Measurements from ENCODE around the gene PAXIP1.
A peak's percentile ranks its signal among the peaks of the same experiment; 100 is the strongest.
"Not testable (repeated sequence)": the region's sequence is repeated elsewhere in the genome, so short reads cannot be mapped to it uniquely, and the experiment has no call there.

The PAXIP1 gene, protein sequence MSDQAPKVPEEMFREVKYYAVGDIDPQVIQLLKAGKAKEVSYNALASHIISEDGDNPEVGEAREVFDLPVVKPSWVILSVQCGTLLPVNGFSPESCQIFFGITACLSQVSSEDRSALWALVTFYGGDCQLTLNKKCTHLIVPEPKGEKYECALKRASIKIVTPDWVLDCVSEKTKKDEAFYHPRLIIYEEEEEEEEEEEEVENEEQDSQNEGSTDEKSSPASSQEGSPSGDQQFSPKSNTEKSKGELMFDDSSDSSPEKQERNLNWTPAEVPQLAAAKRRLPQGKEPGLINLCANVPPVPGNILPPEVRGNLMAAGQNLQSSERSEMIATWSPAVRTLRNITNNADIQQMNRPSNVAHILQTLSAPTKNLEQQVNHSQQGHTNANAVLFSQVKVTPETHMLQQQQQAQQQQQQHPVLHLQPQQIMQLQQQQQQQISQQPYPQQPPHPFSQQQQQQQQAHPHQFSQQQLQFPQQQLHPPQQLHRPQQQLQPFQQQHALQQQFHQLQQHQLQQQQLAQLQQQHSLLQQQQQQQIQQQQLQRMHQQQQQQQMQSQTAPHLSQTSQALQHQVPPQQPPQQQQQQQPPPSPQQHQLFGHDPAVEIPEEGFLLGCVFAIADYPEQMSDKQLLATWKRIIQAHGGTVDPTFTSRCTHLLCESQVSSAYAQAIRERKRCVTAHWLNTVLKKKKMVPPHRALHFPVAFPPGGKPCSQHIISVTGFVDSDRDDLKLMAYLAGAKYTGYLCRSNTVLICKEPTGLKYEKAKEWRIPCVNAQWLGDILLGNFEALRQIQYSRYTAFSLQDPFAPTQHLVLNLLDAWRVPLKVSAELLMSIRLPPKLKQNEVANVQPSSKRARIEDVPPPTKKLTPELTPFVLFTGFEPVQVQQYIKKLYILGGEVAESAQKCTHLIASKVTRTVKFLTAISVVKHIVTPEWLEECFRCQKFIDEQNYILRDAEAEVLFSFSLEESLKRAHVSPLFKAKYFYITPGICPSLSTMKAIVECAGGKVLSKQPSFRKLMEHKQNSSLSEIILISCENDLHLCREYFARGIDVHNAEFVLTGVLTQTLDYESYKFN

DNA sequence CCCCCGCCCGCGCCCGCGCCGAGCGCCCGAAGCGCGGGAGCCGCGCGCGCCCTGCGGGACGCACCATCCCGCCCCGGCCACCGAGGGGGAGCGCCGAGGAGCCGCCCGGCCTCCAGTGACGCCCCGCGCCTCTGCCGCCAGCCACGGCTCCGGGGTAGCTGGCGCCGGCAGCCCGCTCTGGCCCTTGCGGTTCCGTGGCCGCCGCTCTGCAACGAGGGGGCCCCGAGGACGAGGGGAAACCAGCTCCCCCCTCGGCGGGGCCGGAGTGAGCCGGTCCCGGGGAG, at the start of gene PAXIP1:
TSS of gene PAXIP1 (minus strand) at position 33 of the 284 bp plus-strand sequence. CDS start 195 bp downstream, outside the sequence.
- DNase-seq = peak; percentile 67

DNA sequence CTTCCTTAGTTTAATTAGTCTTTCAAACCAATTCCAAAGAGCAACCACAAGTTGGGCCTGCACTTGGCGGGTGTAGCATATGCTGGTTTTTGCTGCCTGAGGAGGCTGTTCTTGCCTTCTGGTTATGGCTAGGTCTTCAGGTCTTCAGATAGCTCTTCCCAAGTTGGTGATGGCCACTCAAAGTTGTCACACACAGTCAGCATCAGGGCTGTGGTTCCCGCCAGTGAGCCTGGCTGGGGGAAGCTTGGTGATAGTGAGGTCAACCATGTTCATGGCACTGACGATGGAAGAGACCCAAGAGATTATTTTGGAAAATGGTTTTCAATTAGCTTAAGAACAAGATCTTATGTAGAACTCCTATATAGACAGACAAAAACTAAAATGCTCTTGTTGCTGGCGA, 48.4 kb upstream of the PAXIP1 start:
- DNase-seq = no peak

DNA sequence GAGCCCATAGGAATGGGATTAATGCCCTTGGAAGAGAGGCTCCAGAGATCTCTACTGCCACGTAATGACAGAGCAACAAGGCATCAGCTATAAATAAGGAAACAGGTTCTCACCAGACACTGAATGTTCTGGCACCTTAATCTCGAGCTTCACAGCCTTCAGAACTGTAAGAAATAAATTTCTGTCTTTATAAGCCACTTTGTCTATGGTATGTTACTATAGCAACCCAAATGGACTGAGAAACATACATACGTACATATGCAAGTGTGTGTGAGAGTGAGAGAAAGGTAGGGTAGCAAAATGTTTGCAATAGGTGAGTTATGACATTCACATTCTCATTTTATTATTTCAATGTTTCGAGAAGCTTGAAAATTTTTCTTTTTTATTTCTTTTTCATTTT, 45.1 kb upstream of the PAXIP1 start:
- DNase-seq = no peak

DNA sequence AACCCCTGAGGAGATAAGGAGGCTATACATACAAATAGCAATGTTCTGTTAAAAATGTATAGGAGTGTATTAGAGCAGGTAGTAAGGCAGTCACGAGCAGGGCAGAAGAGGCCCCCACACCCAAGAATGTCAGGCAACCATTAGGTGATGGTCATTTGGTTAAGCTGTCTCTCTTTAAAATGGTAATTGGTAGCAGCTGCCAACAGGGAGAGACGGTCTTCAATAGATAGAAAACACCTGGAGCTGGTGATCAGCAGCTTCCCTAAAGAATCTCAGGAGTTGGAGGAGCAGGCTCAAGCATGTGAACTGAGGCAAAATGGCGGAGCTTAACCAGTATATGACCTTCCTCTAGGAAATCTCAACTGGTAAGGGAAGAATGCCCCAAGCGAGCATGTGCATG, 40.8 kb upstream of the PAXIP1 start:
- no peak for DNase-seq

DNA sequence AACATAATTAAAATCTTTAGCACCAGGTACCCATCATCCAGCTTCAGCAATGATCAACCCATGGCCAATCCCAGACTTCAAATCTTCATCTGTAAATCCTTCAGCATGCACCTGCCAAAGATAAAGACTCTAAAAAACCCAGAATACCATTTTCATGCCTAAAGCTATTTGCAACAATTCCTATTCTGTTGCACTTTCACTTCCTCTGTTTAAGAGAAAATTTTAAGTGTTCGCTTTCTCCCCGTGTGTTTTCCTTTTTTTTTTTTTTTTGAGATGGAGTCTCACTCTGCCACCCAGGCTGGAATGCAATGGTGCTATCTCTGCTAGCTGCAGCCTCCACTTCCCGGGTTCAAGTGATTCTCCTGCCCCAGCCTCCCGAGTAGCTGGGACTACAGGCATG, 35.4 kb upstream of the PAXIP1 start:
- no peak for DNase-seq

DNA sequence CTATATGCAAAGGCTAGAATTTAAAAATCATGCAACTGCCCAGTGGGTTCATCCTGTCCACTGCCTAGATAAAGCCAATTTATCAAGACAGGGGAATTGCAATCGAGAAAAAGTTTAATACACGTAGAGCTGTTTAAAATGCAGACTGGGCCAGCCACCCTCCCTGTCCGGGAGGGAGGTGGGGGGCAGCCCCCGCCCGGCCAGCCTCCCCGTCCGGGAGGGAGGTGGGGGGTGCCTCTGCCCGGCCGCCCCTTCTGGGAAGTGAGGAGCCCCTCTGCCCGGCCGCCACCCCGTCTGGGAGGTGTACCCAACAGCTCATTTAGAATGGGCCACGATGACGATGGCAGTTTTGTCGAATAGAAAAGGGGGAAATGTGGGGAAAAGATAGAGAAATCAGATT, 31.6 kb upstream of the PAXIP1 start:
- DNase-seq = not testable (repeated sequence)

DNA sequence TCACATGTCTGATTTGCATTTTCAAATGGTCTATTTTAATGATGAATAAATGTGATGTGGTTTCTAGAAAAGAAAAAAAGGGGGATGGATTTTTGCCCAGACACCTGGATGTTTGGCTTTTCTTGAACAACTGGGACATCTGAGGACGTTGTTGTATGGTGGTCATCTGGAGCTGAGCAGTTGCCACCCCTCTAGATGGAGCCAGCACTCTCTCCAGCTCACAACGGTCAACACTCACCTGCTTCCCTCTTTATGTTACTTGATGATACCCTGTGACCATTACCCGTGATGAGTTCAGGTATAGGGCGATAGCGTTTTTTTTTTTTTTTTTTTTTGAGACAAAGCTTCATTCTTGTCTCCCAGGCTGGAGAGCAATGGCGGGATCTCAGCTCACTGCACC, 30.1 kb upstream of the PAXIP1 start:
- DNase-seq = no peak

DNA sequence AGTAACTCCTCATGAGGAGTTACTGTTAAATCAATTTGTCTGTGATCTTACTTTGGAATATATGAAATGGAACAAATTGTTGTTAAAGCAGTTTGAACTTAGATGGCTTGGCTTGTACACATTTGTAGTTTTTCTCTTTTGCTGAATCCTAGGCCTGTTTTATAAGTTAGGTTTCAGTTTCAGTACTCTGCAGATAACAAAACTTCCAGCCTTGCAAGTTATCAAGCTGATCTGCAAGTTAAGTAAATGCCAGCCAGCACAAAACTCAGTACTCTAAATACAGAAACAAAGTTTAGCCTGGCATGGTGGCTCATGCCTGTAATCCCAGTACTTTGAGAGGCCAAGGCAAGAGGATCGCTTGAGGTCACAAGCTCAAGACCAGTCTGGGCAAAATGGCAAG, 25.0 kb upstream of the PAXIP1 start:
- no peak for DNase-seq

DNA sequence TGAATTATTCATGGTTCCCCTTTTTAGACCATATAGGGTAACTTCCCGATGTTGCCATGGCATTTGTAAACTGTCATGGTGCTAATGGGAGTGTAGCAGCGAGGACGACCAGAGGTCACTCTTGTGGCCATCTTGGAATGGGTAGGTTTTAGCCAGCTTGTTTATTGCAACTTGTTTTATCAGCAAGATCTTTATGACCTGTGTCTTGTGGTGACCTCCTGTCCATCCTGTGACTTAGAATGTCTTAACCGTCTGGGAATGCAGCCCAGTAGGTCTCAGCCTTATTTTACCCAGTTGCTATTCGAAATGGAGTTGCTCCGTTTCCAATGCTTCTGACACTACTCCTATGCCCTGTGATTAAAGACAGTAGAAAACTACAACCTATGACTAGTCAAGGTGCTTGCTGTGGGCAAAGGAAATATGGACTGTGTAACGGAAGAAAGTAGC, 18.8 kb upstream of the PAXIP1 start:
- no peak for DNase-seq

DNA sequence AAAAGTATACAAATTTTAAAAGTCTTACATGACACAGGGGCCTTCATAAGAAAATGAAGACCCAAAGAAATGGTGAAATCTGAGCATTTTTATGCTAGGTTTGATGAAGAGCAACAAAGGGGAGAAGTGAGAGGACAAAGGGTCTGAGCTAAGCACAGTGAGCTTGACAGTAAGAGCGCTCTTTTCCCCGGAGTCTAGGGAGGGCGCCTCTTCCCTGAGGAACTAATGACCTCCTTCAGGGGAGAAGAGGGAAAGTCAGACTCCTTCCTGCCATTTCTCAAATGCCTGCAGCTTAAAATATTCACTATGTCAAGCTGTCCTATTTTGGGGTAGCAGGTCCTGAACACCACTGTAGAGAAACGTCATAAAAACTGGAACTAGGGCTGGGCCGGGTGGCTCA, 18.1 kb upstream of the PAXIP1 start:
- no peak for DNase-seq

DNA sequence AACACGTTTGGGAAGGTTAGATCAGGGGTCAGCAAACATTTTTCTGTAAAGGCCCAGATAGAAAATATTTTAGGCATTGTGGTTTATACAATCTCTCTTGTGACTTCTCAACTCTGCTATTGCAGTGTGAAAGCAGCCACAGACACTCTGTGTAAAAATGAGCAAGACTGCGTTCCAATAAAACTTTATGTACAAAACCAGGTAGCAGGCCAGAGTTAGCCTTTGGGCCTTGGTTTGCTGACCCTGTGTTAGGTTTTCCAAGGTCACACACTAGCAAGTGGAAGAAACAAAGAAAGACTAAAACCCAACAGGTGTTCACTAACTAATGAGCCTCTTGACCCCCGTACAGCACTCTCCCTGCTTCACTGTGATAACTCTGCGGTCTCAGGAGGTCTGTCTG, 14.9 kb upstream of the PAXIP1 start:
- no peak for DNase-seq

DNA sequence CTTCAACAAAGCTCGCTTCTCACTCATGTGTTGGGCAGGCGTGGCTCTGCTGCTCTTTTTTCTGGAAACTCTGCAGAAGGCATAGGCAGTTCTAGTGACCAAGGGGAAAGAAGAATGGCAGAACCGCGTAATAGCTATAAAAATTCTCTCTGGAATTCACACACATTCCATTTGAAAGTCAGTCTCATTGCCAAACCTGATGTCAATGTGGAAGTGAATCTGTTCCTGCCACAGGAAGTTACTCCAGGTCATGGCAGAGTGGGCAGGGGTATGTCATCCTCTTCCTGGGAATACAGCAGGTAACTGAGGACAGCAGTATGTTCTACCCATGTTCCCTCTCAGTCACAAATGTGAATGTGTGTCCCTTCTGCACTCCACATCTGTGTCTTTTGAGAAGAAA, 8.2 kb upstream of the PAXIP1 start:
- DNase-seq = no peak

DNA sequence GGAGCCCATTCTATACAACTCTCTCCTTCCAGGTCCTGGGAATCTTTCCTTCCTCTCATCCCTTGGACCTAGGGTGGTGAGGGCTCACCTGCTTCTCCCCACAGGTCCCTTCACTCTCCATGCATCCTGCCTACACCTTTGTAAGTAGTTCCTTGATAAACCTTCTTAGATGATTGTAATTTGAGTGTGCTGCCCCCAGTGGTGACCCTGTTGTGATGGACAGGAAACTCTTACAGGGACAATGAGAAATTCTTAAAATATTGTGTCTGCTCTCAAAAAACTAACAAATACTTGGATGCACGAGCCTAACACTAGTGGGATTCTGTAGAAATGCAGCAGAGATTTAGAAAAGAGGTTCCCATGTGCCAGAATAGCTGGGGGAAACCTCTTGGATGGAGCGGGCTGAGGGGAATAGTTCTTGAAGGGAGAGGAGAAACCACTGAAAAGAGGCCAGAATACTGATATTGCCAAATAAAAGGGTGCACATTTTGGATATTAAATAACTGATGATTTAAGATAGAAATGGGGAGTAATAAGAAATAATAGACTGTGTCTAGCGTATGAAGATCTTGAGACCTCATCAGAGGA, 6.7 kb upstream of the PAXIP1 start:
- peak; percentile 60 for DNase-seq

DNA sequence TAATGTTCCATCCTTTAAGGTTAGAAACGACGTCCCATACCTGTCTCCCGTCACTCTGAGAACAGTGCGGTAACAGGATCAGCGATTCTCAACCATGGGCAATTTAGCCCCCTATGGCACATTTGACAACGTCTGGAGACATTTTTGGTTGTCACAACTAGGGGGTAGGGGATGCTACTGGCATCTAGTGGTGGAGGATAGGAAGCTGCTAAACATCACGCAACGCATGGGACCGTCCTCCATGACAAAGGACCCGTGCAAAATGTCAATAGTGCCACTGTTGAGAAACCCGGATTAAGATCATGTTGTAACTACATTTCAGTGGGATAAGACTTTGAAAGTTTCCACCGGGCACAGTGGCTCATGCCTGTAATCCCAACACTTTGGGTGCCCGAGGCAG, 5.0 kb upstream of the PAXIP1 start:
- DNase-seq = peak; percentile 65

DNA sequence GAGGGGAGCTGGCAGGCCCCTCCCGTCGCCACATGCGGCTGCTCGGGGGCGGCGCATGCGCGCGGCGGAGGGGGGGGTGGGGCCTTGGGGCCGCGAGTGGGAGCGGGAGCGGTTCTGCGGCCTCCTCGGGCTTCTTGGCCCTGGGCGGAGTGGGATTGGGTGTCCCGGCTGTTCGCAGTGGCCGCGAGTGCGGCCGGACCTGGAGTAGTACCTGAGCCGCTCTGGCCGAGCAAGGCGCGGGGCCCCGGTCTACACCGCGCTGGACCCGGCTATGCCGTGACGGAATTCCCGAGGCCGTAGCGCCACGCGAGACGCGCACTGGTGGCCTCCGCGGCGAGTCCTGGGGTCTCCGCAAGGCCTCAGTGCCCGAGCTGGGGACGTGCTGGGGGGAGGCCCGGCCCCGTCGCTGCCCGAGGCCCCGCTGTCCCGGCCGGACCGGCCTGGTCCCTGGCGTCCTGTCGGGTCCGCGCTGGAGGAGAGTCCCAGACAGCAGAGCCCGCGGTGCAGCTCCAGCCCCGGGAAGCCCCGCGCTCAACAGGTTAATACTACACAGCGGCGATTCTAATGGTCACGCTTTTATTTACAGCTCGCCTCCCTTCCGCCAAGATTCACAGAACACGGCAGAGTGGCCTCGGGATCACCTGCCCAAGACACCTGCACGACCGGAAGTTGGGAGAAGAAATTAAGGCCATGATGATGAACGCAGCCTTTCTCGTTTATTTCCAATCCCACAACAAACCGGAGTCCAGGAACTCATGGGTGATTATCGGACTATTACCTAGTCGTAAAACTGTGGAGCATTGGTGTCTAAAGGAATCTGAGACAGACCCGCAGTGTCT, 671 bp upstream of the PAXIP1 start:
- DNase-seq = peak; percentile 81

DNA sequence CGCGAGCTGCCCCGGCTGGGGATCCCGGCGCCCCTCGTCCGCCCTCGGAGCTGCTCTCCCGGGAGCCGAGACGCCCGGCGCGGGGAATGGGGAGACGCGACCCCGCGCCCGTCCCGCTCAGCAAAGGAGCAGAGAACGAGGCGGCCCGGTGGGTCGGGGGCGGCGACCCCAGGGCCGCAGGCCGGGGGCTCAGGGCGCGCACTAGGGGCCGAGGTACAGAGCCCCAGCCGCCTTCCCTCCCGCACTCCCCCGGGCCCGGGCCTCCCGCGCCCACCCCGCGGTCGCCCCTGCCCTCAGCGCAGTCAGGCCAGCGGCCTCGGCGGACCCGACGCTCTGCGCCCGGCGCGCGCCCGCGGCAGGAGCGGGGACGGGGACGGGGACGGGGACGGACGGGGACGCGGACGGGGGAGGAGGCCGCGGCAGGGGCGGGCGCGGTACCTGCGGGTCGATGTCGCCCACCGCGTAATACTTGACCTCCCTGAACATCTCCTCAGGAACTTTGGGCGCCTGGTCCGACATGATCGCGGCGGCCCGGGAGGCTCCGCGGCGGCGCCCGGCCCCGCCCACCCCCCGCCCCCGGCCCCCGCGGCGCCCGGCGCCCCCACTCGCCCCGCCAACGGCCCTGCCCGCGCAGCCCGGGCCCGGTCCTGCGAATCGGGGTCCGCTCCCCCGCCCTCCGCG, 373 bp downstream of the PAXIP1 start:
- DNase-seq = peak; percentile 40

DNA sequence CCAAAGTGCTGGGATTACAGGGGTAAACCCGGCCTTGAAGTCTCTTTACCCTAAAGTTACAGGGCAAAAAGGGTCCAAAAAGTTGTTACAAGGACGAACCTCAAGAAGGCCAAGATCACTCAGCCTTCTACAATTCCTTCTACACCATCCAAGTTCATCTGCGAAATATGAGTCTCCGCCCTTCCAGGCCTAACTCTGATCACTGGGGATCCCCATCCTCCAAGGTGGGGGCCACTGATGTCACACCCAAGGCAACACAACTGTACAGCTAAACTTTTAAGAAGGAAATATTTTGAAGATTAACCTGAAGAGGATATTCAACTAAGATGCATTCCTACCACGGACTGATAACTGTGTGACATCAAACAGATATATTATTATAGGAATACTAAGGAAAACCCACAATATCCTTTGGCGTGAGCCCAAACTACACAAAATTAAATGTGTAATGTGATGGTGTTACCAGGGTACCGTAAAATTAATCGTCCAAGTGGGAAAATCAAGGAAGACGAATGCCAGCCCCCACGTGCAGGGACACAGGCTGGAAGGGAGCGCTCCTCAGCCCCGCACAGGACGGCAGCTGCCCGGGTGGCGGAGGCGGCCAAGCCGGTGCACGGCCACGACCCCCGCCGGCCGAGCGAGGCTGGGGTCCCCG, 1.0 kb downstream of the PAXIP1 start:
- peak; percentile 70 for DNase-seq

DNA sequence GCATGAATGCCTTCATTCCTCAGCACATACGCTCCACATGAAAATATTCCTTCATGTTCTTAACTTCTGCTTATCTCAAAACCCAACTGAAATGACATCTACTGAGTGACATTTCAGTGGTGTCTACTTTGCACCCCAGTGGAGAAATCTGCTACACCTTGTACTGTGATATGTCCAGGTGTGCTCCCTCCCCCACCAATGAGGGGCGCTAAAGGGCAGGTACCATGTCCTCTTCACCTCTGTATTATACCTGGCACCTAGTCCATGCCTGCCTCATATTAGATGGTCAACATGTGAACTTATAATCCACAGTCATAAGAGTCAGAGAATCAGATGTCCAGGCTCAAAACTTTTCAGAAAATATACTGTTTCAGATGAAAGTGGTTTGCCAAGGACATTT, 2.1 kb downstream of the PAXIP1 start:
- DNase-seq = no peak

DNA sequence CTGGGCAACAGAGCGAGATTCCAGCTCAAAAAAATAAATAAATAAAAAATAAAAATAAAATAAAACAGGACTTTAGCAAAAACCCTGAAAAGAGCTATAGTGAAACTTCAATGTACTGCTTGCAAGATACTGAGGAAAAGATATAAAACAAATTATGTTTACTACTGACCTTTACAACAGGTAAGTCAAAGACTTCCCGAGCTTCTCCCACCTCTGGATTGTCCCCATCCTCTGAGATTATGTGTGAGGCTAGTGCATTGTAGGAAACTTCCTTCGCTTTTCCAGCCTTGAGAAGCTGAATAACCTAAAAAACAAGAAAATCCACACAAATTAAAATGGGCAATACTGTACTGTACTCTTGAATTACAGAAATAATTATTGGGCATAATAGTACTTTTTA, 4.4 kb downstream of the PAXIP1 start:
- DNase-seq = no peak

DNA sequence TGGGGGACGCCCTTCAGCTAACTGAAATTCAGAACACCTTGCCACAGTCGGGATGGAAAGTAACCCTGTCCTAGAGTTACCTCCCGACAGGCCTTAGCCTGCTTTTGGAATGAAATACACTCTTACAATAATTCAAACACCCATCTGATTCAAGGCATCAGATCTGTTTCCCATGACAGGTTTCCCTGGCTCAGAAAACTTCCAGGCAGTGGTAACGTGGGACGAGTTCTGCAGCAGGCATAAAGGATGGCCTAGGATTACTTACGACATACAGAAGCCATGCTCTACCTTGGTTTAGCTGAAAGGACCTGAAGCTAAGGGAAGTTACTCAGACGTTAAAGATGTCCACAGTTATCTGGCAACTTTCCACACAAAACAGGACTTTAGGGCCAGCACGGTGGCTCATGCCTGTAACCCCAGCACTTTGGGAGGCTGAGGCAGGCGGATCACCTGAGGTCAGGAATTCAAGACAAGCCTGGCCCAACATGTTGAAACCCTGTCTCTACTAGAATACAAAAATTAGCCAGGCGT, 5.0 kb downstream of the PAXIP1 start:
- DNase-seq = no peak

DNA sequence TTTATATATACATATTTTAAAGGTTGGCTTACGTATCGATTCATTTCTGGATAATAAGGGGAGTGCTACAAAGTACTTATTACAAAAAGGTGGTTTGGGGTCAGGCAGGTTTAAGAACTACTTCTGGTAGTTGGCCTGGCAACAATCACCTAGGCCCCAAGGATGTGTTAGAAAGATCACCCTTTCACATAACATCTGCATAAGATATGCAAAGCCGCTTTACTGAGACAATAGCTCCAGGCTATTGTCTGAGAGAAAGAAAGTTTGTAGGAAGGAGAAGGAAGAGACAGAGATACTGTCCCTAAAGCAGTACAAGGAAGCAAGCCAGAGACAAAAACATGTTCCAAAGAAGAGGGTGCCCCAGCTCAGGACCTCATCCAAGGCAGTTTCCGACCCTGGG, 6.2 kb downstream of the PAXIP1 start:
- no peak for DNase-seq
